NK-92 (cell line): ENCODE results near the gene GNAS.
"Not testable (repeated sequence)": the region's sequence is repeated elsewhere in the genome, so short reads cannot be mapped to it uniquely, and the experiment has no call there.

ENCODE experiments used
- DNase-seq: peaks from one replicate; lab custom pipeline; 2025; ENCODE audit not compliant: unreplicated experiment; lab: John Stamatoyannopoulos, UW

The GNAS gene

DNA sequence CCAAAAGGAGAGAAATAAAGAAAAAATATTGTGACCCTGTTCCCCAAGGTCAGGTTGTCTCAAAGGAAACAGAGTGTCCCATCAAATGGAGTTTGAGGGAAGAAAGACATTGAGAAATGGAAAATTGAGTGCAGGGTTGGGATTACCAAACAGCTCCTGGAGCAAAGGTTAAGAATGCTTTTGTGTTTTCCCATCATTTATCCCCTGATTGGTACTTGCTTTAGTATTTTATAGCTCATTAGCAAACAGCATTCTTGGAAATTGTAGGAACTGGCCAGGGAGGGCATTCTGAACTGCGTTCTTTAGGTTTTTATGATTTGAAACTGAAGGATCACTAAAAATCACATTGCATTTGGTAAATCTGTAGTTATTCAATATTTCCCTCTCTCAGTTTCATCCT lies 69.5 kb downstream of the GNAS start:
- DNase-seq = no peak

- no peak for DNase-seq
Measured at GRCh38 chr20:58923117-58923712, 70.7 kb downstream of the GNAS start.

DNA sequence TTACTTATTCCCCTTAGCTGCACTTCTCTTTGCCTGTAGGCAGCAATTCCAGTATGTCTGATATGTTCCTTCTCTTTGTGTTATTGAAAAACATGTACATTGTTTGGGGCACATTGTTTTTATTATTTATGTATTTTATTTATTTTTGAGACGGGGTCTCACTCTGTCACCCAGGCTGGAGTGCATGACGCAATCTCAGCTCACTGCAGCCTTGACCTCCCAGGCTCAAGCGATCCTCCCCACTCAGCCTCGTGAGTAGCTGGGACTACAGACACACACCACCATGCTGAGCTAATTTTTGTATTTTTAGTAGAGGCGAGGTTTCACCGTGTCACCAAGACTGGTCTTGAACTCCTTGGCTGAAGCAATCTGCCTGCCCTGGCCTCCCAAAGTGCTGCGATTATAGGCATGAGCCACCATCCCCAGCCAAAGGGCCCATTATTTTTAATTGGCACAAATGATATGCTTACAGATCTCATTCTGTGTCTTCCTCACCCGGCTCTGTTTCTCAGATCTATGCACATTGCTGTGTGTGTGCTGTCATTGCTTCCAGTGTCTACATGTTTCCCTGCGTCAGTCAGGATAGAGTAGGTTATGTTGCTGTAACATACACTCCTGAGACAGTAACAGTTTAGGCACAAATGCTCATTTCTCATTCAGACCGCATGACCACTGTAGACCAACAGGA lies 74.4 kb downstream of the GNAS start:
- DNase-seq = no peak

DNA sequence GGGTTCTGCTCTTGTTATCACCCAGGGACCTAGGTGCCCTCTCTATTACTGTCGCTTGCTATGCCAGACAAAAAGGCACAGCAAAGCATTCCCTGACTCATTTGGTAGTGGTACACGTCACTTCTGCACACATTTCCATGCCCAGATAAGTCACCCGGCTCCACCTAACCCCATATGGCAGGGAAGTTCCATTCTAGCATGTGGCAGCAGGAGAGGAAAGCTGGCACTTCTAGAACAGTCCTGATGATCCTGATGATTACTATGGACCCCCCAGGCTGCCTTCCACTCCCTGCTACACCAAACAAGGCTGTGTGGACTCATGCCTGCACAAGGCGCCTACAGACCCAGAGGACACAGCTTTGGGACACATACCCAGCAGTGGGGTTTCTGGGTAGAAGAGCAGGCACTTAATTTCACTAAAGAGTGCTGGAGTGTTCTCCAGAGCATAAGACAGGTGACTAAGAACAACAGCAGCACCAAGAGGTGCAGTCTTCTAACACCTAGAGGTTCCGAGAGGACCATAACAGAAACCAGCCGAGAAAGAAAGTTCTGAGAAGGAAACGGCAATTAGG lies 75.1 kb downstream of the GNAS start:
- DNase-seq = no peak

- no peak for DNase-seq
Measured at GRCh38 chr20:58930496-58930895, 78.0 kb downstream of the GNAS start.

GRCh38 chr20:58932170-58932569 lies 79.7 kb downstream of the GNAS start:
- DNase-seq = no peak

DNA sequence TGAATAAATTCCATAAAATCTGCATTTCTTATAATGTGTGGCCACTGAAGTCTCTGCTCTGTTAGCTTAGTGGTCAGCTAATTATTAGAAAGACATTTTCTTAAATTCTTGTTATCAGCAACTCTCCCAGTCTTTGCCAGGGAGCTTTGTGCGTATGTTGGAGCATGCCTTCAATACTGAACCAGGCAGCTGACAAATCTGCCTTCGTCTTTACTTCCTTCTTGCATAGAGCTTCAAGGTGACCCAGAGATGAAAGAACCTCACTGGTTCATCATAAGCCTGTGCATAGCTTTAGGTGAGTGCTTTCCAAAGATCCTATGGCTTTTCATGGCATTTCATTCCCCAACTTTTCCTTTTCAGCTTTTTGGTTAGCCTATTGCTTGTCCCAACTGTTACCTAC lies 85.6 kb downstream of the GNAS start:
- no peak for DNase-seq

DNA sequence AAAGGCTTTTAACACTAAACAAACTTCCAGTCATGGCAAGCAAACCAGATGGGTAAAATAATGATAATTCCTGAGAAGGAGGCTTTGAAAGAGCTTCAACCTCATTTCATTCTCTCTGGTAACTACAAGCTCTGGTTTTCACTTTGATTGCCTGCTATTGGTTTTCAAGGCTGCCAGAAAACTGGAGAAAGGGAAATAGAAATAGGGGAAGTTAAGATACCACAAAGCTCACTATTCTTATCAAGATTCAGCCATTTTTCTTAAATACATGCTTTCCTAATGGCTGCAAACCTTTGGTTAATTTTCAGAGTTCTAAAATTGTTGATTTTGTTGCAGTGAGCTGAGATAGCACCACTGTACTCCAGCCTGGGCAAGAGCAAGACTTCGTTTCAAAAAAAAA lies 86.0 kb downstream of the GNAS start:
- DNase-seq = no peak

GRCh38 chr20:58941471-58941870 lies 89.0 kb downstream of the GNAS start:
- no peak for DNase-seq

DNA sequence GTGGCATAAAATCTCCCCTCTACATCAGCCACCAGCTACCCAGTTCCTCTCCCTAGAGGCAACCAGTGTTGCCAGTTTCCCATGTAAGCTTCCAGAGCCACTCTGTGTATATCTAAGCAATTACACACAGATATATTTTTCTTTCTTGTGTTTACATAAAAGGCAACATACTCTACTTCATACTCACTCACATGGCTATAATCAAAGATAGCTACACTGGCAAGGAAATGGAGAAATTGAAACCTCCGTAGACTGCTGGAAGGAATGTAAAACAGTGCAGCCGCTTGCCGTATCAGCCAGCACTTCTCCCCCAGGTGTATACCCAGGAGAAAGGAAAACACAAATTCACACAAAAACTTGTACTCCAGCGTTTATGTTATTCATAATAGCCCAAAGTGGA lies 90.0 kb downstream of the GNAS start:
- DNase-seq = no peak

- DNase-seq = no peak
Measured at GRCh38 chr20:58944610-58945009, 92.1 kb downstream of the GNAS start.

DNA sequence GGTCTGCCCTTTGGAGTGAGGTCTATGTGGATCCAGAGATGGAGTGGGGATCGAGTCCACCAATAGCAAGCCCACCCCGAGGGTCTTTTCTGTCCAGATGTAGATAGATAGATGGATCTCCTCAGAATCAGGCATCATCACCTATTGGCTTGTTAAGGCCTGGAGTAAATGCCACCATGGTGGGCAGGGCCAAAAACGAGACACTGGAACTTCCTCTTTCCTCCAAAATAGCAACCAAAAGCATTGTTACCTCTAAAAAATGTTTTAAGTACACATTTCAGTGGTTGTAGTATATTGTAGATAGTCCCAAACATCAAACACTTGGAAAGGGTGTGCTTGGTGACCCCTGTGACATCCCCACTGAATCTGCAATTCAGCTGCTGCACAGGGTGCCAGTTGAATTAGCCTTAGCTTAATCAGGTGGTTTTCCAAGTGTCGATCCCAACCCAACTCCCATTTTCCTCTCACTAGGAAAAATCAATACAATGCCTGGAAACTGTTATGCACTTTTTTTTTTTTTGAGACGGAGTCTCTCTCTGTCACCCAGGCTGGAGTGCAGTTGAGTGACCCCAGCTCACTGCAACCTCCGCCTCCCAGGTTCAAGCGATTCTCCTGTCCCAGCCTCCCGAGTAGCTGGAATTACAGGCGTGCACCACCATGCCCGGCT lies 93.6 kb downstream of the GNAS start:
- DNase-seq = no peak

DNA sequence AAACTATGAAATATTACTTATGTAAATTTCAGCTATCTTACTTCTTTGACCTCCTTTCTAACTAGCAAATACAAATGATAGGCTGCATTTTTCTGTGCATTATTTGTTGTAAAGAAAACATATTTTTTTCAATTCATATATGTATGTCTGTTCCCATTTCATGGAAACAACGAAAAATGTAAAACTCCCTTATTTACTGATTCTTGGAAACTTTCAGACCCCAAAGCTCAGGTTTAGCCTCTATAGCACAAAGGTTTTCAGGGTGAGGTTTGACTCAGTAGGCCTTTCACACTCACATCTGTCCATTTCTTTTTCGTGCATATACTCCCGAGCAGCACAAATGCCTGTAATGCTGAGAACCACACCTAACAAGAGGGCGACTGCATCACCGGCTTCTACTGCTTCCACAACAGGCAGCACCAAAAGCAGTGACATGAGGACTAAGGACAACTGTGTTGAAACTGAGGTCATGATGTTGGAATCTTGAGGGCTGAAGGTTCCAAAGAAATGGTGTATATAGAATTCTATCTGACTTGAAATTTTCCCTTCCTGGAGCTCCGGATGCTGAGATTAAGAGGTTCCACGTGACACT lies 95.4 kb downstream of the GNAS start:
- not testable (repeated sequence) for DNase-seq

- DNase-seq = no peak
Measured at GRCh38 chr20:58950603-58951002, 98.1 kb downstream of the GNAS start.

DNA sequence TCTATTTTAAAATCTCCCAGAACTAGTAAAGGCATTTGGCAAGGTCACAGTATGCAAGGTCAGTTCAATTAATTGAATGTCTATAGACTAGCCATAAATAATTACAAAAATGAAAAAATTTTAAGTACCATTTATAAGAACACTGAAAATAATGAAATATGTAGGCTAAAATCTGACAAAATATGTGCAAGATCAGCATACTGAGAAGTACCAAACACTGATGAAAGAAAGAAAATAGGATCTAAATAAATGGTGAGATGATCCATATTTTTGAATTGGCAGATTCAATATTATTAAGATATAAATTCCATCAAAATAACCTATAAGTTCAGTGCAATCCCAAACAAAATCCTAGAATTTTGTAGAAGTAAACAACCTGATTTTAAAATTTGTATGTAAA lies 100.5 kb downstream of the GNAS start:
- DNase-seq = no peak

- DNase-seq = no peak
Measured at GRCh38 chr20:58956078-58956477, 103.6 kb downstream of the GNAS start.

DNA sequence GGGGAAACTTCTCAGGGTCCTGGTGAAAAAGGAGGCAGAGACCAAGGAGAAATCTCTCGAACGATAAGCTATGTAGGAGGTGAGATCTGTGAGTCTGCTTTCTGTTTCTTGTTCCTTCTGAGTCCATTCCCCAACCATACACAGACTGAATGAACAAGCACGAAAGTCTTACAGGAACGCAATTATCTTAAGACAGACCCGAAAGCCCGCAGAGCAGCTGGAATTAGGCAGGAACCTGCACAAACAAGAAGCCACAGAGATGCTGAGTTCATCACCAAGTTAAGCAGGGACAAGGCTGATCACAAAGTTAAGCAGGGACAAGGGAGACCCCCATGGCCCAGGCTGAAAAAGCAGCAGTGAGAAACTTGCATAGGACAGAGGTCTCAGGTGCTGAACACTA lies 107.1 kb downstream of the GNAS start:
- DNase-seq = no peak
